ENCODE results near the gene CGB5.

DNA sequence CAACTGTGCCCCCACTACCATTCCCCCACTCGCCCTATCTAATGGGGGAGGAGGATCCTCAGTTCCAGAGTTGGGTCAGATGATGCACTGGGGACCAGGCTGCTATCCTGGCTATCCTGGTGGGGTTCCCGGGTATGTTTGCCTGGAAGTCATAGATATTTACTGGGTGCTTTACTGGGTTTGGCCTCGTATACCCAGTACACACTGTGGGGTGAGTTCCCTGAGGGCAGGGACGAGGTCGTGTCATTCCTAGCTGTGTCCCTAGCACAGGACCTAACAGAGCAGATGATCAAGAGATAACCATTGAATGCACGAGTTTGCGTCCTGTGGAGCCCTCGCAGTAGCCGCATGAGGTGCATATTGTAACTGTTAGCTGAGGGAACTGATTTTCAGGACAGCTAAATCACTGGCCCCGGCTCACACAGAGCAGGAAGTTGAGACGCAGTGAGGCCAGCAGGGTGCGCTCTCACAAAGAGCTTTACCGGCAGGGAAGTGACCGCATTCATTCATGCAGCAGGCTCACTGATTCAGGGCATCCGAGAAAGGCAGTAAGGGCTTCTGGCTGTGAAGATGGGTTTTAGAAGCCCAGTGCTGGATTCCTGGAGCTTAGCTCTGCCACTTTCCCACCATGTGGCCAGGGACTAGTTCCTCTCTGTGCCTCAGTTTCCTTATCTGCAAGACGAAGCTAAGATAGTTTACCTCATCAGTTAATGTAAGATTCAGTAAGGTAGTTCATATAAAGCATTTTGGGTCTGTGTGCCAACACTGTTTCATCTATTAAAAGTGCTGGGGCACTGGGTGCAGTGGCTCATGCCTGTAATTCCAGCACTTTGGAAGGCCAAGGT lies 43.9 kb upstream of the CGB5 start:
- TF ChIP-seq, protein P1, sequence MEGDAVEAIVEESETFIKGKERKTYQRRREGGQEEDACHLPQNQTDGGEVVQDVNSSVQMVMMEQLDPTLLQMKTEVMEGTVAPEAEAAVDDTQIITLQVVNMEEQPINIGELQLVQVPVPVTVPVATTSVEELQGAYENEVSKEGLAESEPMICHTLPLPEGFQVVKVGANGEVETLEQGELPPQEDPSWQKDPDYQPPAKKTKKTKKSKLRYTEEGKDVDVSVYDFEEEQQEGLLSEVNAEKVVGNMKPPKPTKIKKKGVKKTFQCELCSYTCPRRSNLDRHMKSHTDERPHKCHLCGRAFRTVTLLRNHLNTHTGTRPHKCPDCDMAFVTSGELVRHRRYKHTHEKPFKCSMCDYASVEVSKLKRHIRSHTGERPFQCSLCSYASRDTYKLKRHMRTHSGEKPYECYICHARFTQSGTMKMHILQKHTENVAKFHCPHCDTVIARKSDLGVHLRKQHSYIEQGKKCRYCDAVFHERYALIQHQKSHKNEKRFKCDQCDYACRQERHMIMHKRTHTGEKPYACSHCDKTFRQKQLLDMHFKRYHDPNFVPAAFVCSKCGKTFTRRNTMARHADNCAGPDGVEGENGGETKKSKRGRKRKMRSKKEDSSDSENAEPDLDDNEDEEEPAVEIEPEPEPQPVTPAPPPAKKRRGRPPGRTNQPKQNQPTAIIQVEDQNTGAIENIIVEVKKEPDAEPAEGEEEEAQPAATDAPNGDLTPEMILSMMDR (IDR thresholded peaks at IDR 0.05) = peak; percentile 82
- TF ChIP-seq POLR2A (IDR thresholded peaks at IDR 0.05; ENCODE audit: low read length) = no peak
- TF ChIP-seq RCOR1 (IDR thresholded peaks at IDR 0.05; ENCODE audit: low read depth, low read length) = no peak
- no peak for TF ChIP-seq ESRRA (IDR thresholded peaks at IDR 0.05; ENCODE audit: borderline replicate concordance, low read length)
- TF ChIP-seq RNF2 (IDR thresholded peaks at IDR 0.05; ENCODE audit: borderline replicate concordance, low read depth) = no peak
- TF ChIP-seq NPAS2 (CRISPR knock-in tag; IDR thresholded peaks at IDR 0.05; ENCODE audit: borderline replicate concordance) = no peak
- no peak for TF ChIP-seq MAFK (IDR thresholded peaks at IDR 0.05; ENCODE audit: partially characterized antibody)
- no peak for TF ChIP-seq BHLHE40 (IDR thresholded peaks at IDR 0.05; ENCODE audit: low read depth, low read length)
- TF ChIP-seq, protein P2, sequence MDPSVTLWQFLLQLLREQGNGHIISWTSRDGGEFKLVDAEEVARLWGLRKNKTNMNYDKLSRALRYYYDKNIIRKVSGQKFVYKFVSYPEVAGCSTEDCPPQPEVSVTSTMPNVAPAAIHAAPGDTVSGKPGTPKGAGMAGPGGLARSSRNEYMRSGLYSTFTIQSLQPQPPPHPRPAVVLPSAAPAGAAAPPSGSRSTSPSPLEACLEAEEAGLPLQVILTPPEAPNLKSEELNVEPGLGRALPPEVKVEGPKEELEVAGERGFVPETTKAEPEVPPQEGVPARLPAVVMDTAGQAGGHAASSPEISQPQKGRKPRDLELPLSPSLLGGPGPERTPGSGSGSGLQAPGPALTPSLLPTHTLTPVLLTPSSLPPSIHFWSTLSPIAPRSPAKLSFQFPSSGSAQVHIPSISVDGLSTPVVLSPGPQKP (IDR thresholded peaks at IDR 0.05; ENCODE audit: low read depth, low read length) = no peak
- TF ChIP-seq NR3C1 (IDR thresholded peaks at IDR 0.05) = no peak
- no peak for TF ChIP-seq CBX8 (IDR thresholded peaks at IDR 0.05)
- TF ChIP-seq, protein P3, sequence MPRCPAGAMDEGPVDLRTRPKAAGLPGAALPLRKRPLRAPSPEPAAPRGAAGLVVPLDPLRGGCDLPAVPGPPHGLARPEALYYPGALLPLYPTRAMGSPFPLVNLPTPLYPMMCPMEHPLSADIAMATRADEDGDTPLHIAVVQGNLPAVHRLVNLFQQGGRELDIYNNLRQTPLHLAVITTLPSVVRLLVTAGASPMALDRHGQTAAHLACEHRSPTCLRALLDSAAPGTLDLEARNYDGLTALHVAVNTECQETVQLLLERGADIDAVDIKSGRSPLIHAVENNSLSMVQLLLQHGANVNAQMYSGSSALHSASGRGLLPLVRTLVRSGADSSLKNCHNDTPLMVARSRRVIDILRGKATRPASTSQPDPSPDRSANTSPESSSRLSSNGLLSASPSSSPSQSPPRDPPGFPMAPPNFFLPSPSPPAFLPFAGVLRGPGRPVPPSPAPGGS (IDR thresholded peaks at IDR 0.05) = no peak
- TF ChIP-seq, protein P4, sequence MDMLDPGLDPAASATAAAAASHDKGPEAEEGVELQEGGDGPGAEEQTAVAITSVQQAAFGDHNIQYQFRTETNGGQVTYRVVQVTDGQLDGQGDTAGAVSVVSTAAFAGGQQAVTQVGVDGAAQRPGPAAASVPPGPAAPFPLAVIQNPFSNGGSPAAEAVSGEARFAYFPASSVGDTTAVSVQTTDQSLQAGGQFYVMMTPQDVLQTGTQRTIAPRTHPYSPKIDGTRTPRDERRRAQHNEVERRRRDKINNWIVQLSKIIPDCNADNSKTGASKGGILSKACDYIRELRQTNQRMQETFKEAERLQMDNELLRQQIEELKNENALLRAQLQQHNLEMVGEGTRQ (IDR thresholded peaks at IDR 0.05) = no peak
- TF ChIP-seq HDAC2 (IDR thresholded peaks at IDR 0.05) = no peak

All from A549 (cell line).